Measurements from ENCODE around the gene RYR2.

Gene RYR2

GRCh38 chr1:237877631-237878030 lies 835.6 kb downstream of the RYR2 start:
- Histone ChIP-seq H3K27me3 (ENCODE audit: insufficient read depth, low read length) (no peaks in the 10 kb centered on the region), H3K9me3 (ENCODE audit: low read length) (no peaks in the 10 kb centered on the region), H3K9ac (ENCODE audit: low read length) (no peak overlapping the region), H3K36me3 (ENCODE audit: insufficient read depth, low read length) (no peaks in the 10 kb centered on the region), H4K20me1 (ENCODE audit: insufficient read depth, low read length) (no peaks in the 10 kb centered on the region), H2AFZ (ENCODE audit: low read length) (no peak overlapping the region), H3K4me1 (ENCODE audit: insufficient read depth, low read length, severe bottlenecking) (no peaks in the 10 kb centered on the region), H3K4me3 (ENCODE audit: low read depth, low read length, poor library complexity, severe bottlenecking) (no peak overlapping the region), H3K9me2 (ENCODE audit: low read depth, low read length) (no peaks in the 10 kb centered on the region), H3K27ac (ENCODE audit: low read depth, low read length, poor library complexity, severe bottlenecking) (no peak overlapping the region), H3K79me2 (ENCODE audit: insufficient read depth, low read length) (no peaks in the 10 kb centered on the region), H3F3A (ENCODE audit: insufficient read depth, low read length) (no peaks in the 10 kb centered on the region), H3K4me2 (ENCODE audit: low read length) (no peak overlapping the region)
- TF ChIP-seq EZH2 (IDR thresholded peaks at IDR 0.05; ENCODE audit: borderline replicate concordance, low read length) (no peak), CTCF (IDR thresholded peaks at IDR 0.05; ENCODE audit: low read length) (no peak)

- H3K79me2 ChIP-seq (ENCODE audit: insufficient read depth, low read length): no peaks in the 10 kb centered on the region
- no peaks in the 10 kb centered on the region for H3K4me1 ChIP-seq (ENCODE audit: insufficient read depth, low read length, severe bottlenecking)
- no peak overlapping the region for H2AFZ ChIP-seq (ENCODE audit: low read length)
- H3K9ac ChIP-seq (ENCODE audit: low read length): no peak overlapping the region
- H3K4me3 ChIP-seq (ENCODE audit: low read depth, low read length, poor library complexity, severe bottlenecking): no peak overlapping the region
- TF ChIP-seq CTCF (IDR thresholded peaks at IDR 0.05; ENCODE audit: low read length) (no peak), EZH2 (IDR thresholded peaks at IDR 0.05; ENCODE audit: borderline replicate concordance, low read length) (no peak)
- no peak overlapping the region for H3K4me2 ChIP-seq (ENCODE audit: low read length)
- H3K9me2 ChIP-seq (ENCODE audit: low read depth, low read length): no peaks in the 10 kb centered on the region
- H4K20me1 ChIP-seq (ENCODE audit: insufficient read depth, low read length): no peaks in the 10 kb centered on the region
- no peaks in the 10 kb centered on the region for H3K36me3 ChIP-seq (ENCODE audit: insufficient read depth, low read length)
- H3K27ac ChIP-seq (ENCODE audit: low read depth, low read length, poor library complexity, severe bottlenecking): no peak overlapping the region
- H3K27me3 ChIP-seq (ENCODE audit: insufficient read depth, low read length): no peaks in the 10 kb centered on the region
- no peaks in the 10 kb centered on the region for H3F3A ChIP-seq (ENCODE audit: insufficient read depth, low read length)
- no peaks in the 10 kb centered on the region for H3K9me3 ChIP-seq (ENCODE audit: low read length)
Observed at GRCh38 chr1:237878406-237878805, 836.4 kb downstream of the RYR2 start.

- Histone ChIP-seq H3K4me2 (ENCODE audit: low read length) (no peak overlapping the region), H3K79me2 (ENCODE audit: insufficient read depth, low read length) (no peaks in the 10 kb centered on the region), H3K9ac (ENCODE audit: low read length) (no peak overlapping the region), H3K4me3 (ENCODE audit: low read depth, low read length, poor library complexity, severe bottlenecking) (no peak overlapping the region), H3K9me3 (ENCODE audit: low read length) (no peaks in the 10 kb centered on the region), H3K36me3 (ENCODE audit: insufficient read depth, low read length) (no peaks in the 10 kb centered on the region), H3K27ac (ENCODE audit: low read depth, low read length, poor library complexity, severe bottlenecking) (no peak overlapping the region), H3K4me1 (ENCODE audit: insufficient read depth, low read length, severe bottlenecking) (no peaks in the 10 kb centered on the region), H3F3A (ENCODE audit: insufficient read depth, low read length) (no peaks in the 10 kb centered on the region), H3K9me2 (ENCODE audit: low read depth, low read length) (no peaks in the 10 kb centered on the region), H4K20me1 (ENCODE audit: insufficient read depth, low read length) (no peaks in the 10 kb centered on the region), H3K27me3 (ENCODE audit: insufficient read depth, low read length) (no peaks in the 10 kb centered on the region), H2AFZ (ENCODE audit: low read length) (no peak overlapping the region)
- TF ChIP-seq EZH2 (IDR thresholded peaks at IDR 0.05; ENCODE audit: borderline replicate concordance, low read length): no peak
- no peak for TF ChIP-seq CTCF (IDR thresholded peaks at IDR 0.05; ENCODE audit: low read length)
Observed at GRCh38 chr1:237879195-237879594, 837.2 kb downstream of the RYR2 start.
